GM19324 (cell line): ENCODE data around the gene ERICH6B.
"Not testable (repeated sequence)": the region's sequence is repeated elsewhere in the genome, so short reads cannot be mapped to it uniquely, and the experiment has no call there.

Experiments used
- ATAC-seq: cut with Tn5 transposase; IDR thresholded peaks from one replicate; pipeline ENCODE4 v1.9.1; 2021; ENCODE audit warnings: mild to moderate bottlenecking, moderate library complexity; ENCODE audit not compliant: unreplicated experiment, low FRiP score

Gene ERICH6B

DNA sequence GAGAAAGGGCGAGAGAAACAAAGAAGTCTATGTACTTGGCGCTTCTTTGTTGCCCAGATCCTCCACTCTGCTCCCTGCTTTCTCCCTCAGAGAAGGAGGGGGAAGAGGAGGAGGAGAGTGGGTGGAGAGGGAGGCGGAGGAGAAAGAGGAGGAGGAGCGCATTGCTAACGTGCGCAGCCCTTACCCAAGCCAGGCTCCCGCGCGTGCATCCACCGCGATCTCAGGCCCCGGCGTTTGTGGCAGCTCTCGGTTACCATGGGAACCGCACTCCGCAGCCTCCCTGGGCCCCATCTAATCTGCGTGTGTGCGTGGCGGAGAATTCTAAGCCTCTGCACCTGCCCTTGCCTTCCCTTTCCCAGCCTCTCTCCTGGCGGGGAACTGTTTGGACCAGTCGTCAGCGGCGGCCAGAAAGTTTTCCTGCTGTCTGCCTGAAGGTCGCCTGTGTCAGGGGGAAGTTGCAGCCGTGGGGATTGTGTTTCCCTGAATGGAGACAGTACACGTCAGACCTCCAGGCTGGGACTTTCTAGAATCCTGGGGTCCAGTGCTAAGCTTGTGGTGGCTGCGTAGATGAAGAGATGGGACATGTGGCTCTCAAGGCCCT lies at the start of gene ERICH6B:
Gene ERICH6B, minus strand, starts transcription at position 239 of the 601 bp plus-strand sequence. CDS start 18,734 bp downstream, outside the sequence.
- no peak for ATAC-seq

GRCh38 chr13:45662903-45663302 lies 47.4 kb upstream of the ERICH6B start:
- not testable (repeated sequence) for ATAC-seq

DNA sequence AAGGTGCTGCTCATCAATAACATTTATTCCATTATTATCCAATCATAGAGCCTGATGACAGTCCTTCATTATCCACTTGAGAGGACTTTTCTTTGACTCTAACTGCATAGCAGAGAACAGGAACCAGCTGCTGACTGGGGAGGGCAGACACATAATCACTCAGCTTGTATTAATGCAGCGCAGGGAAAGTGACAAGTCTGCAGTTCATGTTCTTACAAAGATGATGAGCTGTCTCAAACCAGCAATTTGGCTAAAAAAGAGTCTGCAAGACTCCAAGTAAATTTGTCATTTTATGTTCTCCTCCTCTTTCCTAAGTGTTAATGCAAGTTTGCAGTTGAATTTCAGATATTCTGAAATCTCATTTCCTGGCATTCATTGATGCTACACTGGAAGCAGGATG lies 46.6 kb upstream of the ERICH6B start:
- no peak for ATAC-seq

- ATAC-seq, result not testable (repeated sequence)
These were observed 44.9 kb upstream of the ERICH6B start for GRCh38 chr13:45660458-45660857.

DNA sequence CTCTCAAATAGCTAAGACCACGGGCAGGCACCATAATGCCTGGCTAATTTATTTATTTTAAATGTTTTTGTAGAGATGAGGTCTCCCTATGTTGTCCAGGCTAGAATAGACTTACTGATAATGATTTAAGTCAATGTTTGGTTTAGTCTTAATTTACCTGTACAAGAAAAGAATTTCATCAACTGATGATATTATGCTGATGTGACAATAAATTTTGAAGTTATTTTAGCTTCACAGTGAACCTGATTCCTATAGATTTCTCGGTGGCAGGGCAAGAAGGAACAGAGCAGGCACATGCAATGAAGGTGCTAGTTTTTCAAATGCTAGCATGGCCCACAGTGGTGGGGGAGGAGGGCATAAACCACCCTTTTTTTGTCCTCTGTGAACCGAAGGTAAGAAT lies 44.0 kb upstream of the ERICH6B start:
- no peak for ATAC-seq

DNA sequence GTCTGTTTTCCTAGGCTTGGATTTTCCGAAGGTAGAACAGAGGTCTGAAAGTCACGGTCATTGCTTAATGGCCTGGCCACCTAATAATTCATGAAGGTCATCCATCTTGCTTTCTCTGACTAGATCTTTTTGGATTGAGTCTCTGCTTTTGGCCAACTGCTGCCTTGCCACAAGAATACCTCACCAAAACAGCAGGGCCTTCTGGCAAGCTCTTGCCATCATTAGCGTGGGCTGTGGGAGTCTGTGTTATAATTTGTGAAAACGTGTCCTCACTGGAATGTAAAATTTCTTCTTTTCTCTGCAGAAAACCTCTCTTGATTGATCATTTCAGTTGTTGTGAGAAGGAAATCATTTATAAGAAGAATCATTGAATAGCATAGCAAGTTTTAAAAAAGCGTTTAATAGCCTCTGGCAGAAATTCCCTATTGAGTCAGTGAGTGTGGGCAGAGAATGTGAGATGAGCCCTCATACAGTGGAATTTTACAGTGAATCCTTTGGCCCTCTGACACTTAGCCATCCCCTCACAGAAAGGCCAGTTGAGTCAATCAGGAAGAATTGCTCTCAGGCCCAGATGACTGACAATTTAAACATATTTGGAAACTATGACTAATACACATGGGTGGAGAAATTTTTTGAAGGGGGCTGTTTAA lies 43.2 kb upstream of the ERICH6B start:
- no peak for ATAC-seq

- no peak for ATAC-seq
These were observed 39.3 kb upstream of the ERICH6B start for GRCh38 chr13:45654633-45655349.

DNA sequence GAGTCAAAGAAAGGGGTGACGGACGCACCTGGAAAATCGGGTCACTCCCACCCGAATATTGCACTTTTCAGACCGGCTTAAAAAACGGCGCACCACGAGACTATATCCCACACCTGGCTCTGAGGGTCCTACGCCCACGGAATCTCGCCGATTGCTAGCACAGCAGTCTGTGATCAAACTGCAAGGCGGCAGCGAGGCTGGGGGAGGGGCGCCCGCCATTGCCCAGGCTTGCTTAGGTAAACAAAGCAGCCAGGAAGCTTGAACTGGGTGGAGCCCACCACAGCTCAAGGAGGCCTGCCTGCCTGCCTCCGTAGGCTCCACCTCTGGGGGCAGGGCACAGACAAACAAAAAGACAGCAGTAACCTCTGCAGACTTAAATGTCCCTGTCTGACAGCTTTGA lies 29.7 kb upstream of the ERICH6B start:
- not testable (repeated sequence) for ATAC-seq

GRCh38 chr13:45642159-45642558 lies 26.6 kb upstream of the ERICH6B start:
- not testable (repeated sequence) for ATAC-seq

GRCh38 chr13:45635291-45635690 lies 19.8 kb upstream of the ERICH6B start:
- not testable (repeated sequence) for ATAC-seq

- no peak for ATAC-seq
These were observed 15.3 kb upstream of the ERICH6B start for GRCh38 chr13:45630791-45631190.

- no peak for ATAC-seq
These were observed 14.4 kb upstream of the ERICH6B start for GRCh38 chr13:45629940-45630339.

GRCh38 chr13:45628094-45628493 lies 12.6 kb upstream of the ERICH6B start:
- no peak for ATAC-seq

DNA sequence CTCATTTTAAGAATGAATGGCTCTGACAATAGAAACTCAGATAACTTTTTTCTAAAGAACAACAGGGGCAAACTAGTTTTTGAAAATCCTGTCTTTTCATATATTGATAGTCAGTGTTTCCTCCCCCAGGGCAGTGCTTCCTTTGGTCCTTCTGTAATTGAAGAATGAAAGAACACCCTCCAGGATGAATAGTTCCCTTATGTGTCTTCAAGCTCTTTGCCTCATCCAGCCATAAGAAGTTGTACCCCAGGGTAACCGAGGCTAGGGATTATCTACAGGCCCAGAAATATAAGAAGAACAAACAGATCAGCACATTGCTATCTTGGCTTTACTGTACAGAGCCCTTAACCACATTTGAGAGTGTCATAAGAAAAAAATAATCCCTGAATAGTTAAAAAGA lies 12.1 kb upstream of the ERICH6B start:
- ATAC-seq, result no peak

- no peak for ATAC-seq
These were observed 11.3 kb upstream of the ERICH6B start for GRCh38 chr13:45626731-45627374.

- no peak for ATAC-seq
These were observed 8.1 kb upstream of the ERICH6B start for GRCh38 chr13:45623516-45624090.

- ATAC-seq, result no peak
These were observed 6.4 kb upstream of the ERICH6B start for GRCh38 chr13:45621950-45622349.

- no peak for ATAC-seq
These were observed 7.6 kb downstream of the ERICH6B start for GRCh38 chr13:45607931-45608330.

DNA sequence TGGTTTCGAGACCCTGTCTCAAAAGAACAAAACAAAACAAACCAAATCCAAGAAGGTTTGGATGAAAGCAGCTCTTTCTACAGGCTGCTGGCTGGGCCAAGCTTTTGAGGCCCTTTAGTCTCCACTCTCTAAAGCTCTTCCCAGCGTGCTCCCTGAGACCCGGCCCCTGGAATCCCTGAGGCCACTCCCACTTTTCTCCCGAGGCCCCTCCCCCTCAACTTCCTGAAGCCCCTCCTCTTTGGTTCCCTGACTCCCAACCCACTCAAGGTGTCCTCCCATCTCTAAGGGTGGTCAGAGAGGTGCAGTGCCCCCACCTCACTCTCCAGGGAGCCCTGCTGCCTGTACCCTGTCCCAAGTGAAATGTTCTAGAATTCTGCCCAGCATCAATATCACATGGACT lies 10.6 kb downstream of the ERICH6B start:
- no peak for ATAC-seq

- ATAC-seq, result no peak
These were observed 12.2 kb downstream of the ERICH6B start for GRCh38 chr13:45603338-45603737.
